NCI-H510A treated with DMSO at 0.1 percent for 48 hours (cell line): ENCODE measurements around the gene MRPL14.
"Not testable (repeated sequence)": the region's sequence is repeated elsewhere in the genome, so short reads cannot be mapped to it uniquely, and the experiment has no call there.

Source experiments
- DNase-seq: peaks from one replicate; lab custom pipeline; 2025; lab: John Stamatoyannopoulos, UW

Gene MRPL14

DNA sequence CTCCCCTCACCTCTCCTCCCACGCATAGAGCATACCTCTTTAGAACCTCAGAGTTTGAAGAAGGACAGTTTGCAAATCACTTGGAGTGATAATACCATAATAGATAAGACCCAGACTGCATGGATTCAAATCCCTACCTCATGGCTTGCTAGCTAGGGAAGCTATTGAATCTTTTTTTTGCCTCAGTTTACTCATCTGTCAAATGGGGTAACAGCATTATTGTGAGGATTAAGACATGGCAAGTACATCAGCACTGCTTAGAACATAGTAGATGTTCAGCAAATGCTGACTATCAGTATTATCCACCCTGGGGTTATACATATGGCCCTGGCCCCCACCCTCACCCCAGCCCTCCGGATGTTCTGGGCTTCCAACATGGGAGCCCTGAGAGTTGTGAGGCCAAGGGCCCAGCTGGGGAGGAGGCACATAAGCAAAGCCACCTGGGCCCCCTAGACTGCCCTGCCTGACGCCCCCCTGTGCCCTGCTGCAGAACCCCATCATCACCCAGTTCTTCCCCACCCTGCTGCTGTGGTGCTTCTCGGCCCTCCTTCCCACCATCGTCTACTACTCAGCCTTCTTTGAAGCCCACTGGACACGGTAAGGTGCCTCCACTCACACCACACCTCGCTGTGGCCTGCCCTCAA lies 22.2 kb upstream of the MRPL14 start:
- no peak for DNase-seq

DNA sequence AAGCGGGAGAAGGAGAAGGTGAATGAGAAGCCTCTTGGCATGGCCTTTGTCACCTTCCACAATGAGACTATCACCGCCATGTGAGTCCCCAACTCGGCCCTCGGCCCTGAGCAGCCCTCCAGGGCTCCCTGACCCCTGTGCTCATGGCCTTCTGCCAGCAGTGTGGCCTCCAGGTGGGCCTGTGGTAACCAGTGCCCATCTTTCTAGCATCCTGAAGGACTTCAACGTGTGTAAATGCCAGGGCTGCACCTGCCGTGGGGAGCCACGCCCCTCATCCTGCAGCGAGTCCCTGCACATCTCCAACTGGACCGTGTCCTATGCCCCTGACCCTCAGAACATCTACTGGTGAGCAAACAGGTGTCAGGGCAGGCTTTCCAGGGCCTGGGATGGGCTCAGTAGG lies 21.1 kb upstream of the MRPL14 start:
- no peak for DNase-seq

DNA sequence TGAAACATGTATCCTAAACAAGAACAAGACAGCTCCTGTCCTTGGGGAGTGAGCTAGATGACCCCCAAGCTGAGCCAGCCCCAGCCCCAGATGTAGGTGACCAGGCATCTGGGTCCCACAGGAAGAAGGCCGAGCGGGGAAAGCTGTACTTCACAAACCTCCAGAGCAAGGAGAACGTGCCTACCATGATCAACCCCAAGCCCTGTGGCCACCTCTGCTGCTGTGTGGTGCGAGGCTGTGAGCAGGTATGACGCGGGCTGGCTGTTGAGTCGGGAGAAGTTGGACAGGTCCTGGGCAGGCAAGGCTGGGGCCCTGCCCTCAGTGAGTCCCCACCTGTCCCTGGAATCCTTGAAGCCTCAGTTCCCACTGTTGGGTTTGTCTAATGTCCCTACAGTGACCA lies 20.0 kb upstream of the MRPL14 start:
- DNase-seq: no peak

DNA sequence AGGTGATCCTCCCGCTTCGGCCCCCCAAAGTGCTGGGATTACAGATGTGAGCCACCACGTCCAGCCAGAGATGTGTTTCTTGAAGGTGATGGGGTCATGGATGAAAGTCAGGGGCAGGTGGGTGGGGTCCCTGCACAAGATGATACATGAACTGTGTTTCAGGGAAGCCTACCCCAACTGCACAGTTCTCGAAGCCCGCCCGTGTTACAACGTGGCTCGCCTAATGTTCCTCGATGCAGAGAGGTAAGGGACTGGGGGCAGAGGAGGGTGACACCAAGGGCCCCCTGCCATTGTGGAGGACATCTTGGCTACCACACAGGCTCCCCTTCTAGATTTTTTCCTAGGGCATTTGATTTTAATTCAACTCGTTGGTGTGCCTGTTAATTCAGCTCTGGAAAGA lies 19.4 kb upstream of the MRPL14 start:
- DNase-seq: no peak

DNA sequence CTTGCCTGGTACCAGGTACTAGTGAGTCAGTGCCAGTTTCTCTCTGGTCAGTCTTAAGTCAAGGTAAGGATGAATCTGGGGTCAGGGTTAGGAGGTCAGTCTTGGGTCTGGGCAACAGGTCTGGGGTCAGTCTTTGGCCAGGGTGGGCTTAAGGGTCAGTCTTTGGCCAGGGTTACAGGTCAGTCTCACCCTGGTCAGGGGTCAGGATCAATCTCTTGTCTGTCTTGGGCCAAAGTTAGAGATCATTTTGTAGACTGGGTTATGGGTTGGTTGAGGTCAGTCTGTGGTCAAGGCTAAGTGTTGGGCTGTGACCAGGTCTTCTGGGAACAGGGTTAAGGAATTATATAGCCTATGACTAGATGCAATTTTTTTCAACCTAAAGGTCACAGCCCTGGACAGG lies 18.6 kb upstream of the MRPL14 start:
- DNase-seq: no peak

DNA sequence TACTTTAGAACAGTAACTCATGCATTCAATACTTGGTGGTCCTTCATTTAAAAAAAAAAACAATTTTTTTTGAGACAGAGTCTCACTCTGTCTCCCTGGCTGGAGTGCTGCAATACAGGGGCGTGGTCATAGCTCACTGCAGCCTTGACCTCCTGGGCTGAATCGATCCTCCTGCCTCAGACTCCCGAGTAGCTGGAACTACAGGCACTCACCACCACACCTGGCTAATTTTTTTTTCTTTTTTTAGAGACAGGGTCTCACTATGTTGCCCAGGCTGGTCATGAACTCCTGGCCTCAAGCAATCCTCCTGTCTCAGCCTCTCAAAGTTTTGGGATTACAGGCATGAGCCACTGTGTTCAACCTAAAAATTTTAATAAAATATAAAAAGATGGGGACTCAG lies 17.3 kb upstream of the MRPL14 start:
- not testable (repeated sequence) for DNase-seq

DNA sequence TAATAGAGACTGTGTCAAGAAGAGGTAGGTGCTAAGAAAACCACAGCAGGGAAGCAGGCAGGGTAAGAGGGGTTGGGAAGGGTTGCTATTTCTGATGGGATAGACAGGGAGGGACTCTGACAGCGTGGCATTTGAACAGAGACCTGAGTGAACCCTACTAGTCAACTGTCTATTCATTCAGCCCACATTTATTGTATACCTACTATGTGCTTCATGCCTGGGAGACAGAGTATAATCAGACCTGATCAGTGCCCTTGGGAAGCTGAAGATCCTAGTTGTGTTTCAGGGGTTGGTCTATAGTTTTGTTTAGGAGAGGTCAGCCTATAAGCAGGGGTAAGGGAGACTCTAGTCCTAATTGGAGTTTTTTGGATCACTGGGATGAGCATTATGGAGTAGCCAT lies 16.5 kb upstream of the MRPL14 start:
- no peak for DNase-seq

DNA sequence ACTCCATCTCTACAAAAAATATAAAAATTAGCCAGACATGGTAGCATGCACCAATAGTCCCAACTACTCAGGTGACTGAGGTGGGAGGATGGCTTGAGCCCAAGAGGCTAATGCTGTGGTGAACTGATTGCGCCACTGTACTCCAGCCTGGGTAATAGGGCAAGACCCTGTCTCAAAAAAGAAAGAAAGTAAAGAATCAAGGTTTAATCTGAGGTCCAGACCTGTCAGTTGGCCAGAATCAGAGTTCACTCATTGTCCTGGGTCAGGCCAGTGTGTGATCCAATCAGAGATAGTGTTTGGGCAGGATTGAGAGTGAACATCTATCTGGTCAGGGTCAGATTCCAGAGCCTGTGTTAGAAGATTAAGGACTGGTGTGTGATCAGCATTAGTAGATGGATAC lies 15.6 kb upstream of the MRPL14 start:
- no peak for DNase-seq

DNA sequence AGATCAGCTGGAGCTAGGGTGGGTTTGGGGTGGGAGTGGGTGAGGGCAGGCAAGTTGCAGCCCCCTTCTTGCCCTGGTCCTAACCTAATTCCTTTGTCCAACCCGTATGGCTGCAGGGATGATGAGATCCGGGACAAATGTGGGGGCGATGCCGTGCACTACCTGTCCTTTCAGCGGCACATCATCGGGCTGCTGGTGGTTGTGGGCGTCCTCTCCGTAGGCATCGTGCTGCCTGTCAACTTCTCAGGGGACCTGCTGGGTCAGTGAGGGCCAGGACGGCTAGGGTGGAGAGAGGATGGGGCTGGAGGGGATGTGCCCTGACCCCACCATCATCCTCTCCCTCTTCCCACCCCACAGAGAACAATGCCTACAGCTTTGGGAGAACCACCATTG lies 12.1 kb upstream of the MRPL14 start:
- DNase-seq: no peak

DNA sequence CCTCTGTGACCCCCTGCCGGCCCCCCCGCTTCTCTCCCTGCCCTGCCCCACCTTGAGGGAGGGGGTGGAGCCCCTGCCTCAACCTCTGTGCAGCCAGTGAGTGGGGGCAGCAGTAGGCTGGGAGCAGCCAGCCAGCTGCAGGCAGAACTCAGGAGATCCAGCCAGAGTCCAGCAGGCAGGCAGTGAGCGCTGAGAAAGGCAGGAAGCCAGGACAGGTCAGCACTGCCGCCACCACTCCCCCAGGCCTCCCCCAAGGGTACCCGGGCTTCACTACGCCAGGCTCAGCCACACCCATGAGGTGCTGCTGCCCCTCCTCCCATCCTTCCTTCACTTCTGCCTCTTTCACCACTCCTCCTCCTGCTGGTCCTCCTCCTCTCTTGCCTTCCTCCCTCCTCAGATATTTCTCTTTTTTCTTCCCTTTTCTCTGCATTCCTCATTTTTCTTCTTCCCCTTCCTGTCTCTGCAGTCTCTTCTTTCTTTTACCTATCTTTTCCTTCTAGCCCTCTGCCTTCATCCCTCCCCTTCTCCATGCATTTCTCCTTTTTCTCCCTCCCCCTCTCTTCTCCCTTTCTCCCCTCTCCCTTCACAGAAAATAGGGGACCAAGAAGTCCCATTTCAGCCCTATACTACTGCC lies 11.6 kb upstream of the MRPL14 start:
- DNase-seq: no peak

DNA sequence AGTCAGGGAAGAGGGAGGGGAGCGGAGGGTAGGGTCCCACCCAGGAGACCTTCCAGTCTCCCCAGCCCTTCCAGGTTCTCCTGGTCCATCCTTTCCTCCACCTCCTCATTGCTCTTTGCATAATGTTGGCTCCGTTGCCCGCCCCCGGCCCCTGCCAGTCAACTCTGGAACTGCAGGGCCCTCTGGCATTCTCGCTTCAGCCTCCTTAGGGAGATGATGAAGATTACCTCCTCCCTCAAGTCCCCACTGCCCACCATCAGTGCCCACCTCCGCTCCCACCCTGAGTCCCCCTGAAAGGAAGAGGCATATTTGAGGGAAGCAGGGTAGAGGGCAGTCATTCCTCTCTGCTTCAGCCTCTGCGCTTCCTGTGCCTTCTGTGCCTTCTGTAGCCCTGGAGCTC lies 8.6 kb upstream of the MRPL14 start:
- DNase-seq: no peak

DNA sequence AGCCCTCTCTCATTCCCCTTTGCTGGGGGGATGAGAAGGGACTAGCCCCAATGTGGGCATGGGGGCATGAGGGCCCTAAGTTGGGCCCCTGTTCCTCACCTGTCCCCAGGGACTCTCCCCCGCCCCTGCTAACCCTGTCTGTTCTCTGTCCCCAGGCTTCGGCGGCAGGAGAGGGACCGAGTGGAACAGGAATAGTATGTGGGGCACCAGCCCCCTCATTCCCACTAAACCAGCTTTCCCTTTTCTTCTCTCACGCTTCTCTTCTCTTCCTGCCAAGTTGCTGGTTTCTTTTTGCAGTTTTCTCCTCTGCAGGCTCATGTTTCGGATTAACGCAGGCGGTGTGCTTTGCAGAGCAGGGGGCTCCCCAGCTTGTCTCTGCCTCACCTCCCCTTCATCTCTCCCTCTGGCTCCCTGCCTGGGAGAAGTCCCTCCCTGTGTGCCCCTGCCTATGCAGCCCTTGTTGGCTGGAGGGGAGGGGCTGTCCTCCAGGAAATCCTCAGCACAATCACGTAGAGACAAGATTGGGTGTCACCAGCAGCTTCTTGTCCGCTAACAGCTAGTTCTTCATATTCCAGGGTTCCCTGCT lies 8.0 kb upstream of the MRPL14 start:
- DNase-seq: no peak

DNA sequence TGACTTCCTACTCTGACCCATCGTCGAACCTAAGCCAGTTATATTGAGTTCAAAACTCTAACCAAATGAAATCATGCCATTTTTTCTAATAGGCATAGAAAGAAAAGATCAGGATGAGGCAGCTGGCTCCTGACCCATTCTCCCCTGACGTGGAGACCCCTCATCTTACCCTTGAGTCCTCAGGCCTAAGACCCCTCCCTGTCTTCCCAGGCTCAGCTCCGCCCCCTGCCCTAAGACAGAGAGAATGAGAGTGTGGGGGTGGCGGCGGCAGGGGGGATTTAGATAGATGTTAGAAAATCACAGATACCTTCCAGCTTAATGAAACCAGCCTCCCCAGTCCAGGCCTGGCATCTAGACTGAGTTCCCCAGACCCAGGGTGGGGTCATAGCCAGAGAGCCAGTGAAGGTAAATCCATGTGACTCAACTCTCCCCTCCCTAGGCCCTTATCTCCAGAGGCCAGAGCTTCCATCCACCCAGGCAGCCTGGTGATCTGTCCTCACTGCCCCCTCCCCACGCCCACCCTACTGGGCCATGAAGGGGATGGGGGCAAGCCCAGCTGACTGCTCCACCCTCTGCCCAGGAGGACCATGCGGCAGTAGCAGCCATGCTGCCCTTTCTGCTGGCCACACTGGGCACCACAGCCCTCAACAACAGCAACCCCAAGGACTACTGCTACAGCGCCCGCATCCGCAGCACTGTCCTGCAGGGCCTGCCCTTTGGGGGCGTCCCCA lies 6.9 kb upstream of the MRPL14 start:
- DNase-seq: no peak

DNA sequence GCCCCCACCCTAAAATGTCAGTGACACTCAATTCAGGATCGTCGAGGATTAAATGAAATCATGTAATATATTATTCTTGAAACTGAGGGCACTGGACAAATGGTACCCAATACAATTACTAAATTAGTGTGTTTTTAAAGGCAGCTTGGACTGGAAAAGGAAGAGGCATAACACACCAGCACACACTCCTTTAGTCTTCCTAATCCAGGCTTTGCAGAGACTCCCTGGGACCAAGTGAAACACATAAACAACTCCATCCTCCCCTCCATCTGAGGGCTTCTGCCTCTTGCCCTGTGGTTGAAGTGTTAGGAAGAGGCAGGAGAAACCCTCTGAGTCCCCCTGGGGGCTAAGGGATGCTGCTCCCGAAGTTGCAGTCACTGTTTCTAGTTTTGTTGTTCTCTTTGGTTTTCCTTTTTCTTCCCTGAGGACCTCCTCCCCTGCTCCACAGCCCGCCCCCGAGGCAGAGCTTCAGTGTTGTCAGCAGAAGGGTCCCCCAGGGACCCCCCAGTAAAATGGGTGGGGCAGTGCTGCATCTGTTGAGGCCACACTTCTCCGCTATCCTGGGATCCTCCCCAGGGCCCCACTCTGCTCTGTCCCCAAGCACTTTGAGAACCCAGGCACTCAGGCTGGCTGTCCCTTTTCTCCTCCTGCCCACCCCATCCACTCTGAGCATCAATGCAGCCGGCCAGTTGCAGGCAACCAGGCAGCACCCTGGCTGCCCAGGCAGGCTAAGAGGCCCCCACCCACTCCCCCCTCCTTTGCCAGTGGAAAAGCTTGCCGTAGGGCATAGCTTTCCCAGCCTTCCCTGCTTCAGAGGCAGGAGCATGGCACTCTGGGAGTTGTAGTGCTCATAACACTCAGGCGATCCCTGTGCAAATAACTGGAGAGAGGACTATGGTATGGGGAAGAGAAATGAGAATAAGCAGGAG lies 6.0 kb upstream of the MRPL14 start:
- DNase-seq: peak; percentile 55

DNA sequence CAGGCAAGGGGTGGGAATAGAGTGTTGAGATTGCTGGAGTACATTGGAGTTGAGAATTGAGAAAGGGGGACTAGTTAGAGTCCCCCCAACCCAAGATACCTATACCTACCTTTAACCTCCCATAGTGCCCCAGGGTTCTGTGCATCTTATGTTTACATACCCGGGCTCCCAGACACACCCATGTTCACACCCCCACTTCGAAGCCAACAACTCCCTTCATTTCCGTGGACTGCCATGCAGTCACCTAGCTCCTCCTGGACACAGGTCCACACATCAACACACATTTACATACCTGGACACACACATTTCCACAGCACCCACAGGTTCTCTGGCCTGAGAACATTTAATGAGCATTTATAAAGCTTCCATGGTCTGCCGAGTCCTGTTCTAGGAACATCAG lies 5.2 kb upstream of the MRPL14 start:
- no peak for DNase-seq

DNA sequence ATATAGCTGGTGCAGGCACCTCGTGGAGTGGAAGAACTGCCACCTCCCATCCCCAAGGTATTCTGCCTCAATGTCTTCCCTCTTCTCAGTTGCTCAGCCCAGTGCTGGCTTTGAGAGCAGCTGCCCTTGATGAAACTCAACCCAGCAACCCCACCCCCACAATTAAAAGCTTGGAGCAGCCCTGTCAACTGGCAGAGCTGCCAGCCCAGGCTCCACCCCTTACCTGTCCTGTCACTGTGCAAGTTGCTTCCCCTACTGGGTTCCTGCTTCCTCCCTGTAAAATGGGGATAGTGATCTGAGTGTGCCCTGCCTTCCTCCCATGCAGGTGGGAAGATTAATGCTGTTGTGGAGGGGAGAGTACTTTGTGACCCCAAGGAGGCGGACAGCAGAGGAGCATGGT lies 4.6 kb upstream of the MRPL14 start:
- DNase-seq: peak; percentile 72

DNA sequence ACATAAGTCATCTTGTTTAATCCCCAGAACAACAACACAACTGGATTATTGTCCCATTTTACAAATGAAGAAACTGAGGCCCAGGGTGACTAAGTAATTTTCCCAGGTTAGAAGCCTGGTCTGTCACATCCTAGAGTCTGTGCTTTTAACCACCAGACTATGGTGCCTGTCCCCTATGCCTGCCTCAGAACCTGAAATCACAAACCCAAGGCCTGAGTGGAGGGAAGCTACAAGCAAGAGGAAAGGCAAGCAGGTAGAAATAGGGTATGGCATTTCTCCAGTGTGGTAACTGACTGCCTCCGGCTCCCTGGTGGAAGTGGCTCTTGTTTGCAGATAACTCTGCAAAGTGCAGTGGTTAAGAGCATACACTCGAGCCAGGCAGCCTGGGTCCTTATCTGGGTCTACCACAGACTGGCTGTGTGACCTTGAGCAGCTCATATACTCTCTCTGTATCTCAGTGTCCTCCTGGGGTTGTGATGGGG lies 2.6 kb upstream of the MRPL14 start:
- no peak for DNase-seq

DNA sequence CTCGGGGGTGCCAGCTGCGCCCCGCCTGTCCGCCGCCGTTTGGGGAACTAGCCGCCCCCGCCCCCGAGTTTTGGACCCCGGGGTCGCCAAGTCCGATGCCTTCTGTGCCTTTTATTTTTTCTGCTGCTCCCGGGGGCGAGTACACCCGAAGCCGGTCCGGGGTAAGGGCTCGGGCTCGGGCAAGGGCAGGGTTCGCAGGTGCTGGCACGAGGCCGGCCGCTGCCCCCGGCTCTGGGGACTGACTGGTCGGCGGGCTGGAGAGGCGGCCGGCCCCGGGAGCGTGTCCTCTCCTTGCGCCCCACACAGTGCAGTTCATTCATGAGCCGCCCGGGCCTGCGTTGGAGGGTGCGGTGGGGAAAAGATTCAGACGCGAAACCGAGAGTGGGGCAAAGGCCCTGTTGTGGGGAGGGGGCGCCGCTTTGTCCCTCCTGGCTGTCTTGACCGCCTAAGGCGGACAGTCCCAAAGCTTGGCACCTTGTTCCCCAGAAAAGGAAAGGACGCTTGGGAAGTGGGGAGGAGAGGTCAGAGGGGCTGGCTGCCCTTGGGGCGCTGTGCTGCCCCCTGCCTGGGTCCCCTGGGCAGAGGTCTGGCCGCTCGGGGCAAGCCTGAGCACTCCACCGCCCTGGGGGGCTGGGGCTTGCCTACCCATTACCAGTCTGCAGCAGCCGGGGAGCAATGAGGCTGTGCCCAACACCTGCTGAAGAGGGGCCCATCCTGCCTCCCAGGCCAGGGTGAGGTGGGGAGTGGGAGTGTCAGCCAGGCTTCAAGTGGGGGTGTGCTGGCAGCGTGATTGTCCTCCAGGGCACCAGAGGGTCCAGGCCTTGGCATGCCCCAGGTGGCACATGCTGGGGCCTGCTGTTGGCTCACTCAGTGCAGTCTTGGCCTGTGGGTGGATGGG lies 1.0 kb upstream of the MRPL14 start:
- no peak for DNase-seq

DNA sequence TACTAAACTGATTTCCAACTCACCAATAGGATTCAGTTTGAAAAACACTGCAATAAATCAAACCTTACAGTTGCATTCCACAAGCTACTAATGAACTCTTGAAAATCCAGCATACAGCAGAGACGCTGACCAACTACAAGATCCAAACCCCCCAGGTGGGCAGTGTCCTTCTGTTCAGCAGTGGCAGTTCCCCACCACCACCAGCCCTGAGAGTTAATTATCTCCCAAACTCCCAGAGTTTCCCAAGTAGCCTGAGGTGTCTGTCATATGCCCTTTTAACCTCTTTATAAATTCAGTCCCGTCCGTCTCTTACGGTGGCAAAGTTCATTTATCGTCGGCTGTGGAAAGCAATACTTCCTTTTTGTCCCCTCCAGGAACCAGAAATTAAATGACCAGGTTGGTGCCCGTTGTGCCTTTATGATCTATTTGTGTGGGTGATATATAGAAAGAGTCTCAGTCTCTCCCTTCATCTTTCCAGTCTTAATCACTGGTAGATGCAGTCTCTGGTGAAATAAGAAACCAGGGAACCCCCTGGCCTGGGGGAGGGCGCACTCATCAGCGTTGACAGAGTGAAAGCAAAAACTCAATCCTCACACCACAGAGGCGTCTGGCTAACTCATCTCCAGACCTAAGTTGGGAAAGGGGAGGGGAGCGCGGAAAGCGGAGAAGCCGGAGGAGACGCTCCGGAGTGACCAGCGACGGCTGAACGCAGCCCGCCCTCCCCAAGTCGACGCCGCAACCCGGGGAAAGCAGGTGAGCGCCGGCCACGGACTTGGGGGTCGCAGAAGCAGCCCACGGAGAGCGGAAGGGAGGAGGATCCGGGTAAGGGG lies 717 bp downstream of the MRPL14 start:
- DNase-seq: peak; percentile 50

DNA sequence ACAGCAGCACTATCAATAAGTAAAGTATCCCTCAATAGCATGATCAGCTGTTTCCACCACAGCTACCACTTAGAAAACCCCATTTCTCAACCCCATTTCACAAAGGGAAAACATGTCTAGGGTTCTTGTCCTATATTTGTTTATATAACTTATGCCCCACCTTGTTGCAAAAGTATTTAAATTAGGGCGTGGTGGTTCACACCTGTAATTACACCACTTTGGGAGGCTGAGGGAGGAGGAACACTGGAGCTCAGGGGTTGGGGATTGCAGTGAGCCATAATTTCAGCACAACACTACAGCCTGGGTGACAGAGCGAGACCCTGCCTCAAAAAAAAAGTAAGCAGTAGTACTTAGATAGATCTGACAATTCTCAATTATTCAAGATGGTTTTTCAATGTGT lies 3.7 kb downstream of the MRPL14 start:
- no peak for DNase-seq
